HuH-7 (cell line): Measurements from ENCODE around the gene PJVK.
"Not testable (repeated sequence)": the region's sequence is repeated elsewhere in the genome, so short reads cannot be mapped to it uniquely, and the experiment has no call there.

Source experiments
- DNase-seq: peaks from one replicate; pipeline ENCODE4 v3.0.0; 2011; ENCODE audit warnings: low spot score

PJVK gene

GRCh38 chr2:178429336-178429735, 21.8 kb upstream of the PJVK start:
- DNase-seq = no peak

- DNase-seq = no peak
Measured at GRCh38 chr2:178436662-178437061, 14.5 kb upstream of the PJVK start.

GRCh38 chr2:178441426-178441825, 9.8 kb upstream of the PJVK start:
- no peak for DNase-seq

- no peak for DNase-seq
Measured at GRCh38 chr2:178448968-178449661, 2.1 kb upstream of the PJVK start.

GRCh38 chr2:178449700-178450523, 1.3 kb upstream of the PJVK start:
- no peak for DNase-seq

- DNase-seq = peak; percentile 73
Measured at GRCh38 chr2:178450524-178450773, 729 bp upstream of the PJVK start.

- DNase-seq = no peak
Measured at GRCh38 chr2:178452334-178452733, 1.2 kb downstream of the PJVK start.

GRCh38 chr2:178452870-178453269, 1.7 kb downstream of the PJVK start:
- no peak for DNase-seq

GRCh38 chr2:178455947-178456346, 4.8 kb downstream of the PJVK start:
- no peak for DNase-seq

- DNase-seq = no peak
Measured at GRCh38 chr2:178457390-178457886, 6.3 kb downstream of the PJVK start.

- no peak for DNase-seq
Measured at GRCh38 chr2:178469219-178469849, 18.2 kb downstream of the PJVK start.

- not testable (repeated sequence) for DNase-seq
Measured at GRCh38 chr2:178471313-178471712, 20.1 kb downstream of the PJVK start.

GRCh38 chr2:178473373-178473772, 22.2 kb downstream of the PJVK start:
- DNase-seq = no peak

GRCh38 chr2:178473931-178474330, 22.8 kb downstream of the PJVK start:
- no peak for DNase-seq

GRCh38 chr2:178474560-178474959, 23.4 kb downstream of the PJVK start:
- no peak for DNase-seq

- DNase-seq = no peak
Measured at GRCh38 chr2:178476477-178476876, 25.3 kb downstream of the PJVK start.

GRCh38 chr2:178477443-178478129, 26.4 kb downstream of the PJVK start:
- no peak for DNase-seq

GRCh38 chr2:178478130-178478438, 26.9 kb downstream of the PJVK start:
- DNase-seq = no peak

- DNase-seq = peak; percentile 68
Measured at GRCh38 chr2:178478439-178479274, 27.5 kb downstream of the PJVK start, which contains the start of gene FKBP7. Gene FKBP7 (minus strand): TSS chr2:178478600. CDS start chr2:178478499, 101 bp downstream.

- no peak for DNase-seq
Measured at GRCh38 chr2:178479275-178479616, 28.1 kb downstream of the PJVK start.

- DNase-seq = no peak
Measured at GRCh38 chr2:178479758-178480226, 28.6 kb downstream of the PJVK start.
